PC-3 (cell line): ENCODE data around the gene IMPDH1. TPM values are rescaled to one million over a fixed set of nuclear protein-coding genes. Genes with fewer than 3 reads are reported as not detected.

Experiments used
- ATAC-seq: fragments of 200-7000 bp; cut with Tn5 transposase; 2 replicates; pipeline ENCODE4 v1.9.1; 2020; ENCODE audit warnings: mild to moderate bottlenecking, moderate library complexity
- BruUV-seq: library from RNA; stranded (reverse); fragments of 400-500 nt; replicated peaks from 2 replicates; lab custom pipeline; 2021; lab: Mats Ljungman, UMichigan
- CTCF ChIA-PET: fragments of 300-600 bp; sonication (Branson Sonifier 250); formaldehyde crosslinking; loops from one replicate; lab custom pipeline; 2022; ENCODE audit warnings: antibody characterized with exemption; lab: Charles Lee
- POLR2A ChIA-PET: fragments of 300-600 bp; sonication (Branson Sonifier 250); formaldehyde crosslinking; loops from one replicate; lab custom pipeline; 2022; ENCODE audit warnings: antibody characterized with exemption; ENCODE audit not compliant: unreplicated experiment; lab: Charles Lee
- DNase-seq: peaks from one replicate; pipeline ENCODE4 v3.0.0-alpha.2; 2015
- H2AFZ ChIP-seq: fragments of 300-600 bp; sonication (generic); 2 replicates; pipeline ENCODE4 v1.6.0; 2016; ENCODE audit warnings: antibody characterized with exemption, low read length
- H3F3A ChIP-seq: fragments of 300-600 bp; sonication (generic); one replicate; pipeline ENCODE4 v1.6.0; 2017; ENCODE audit warnings: antibody characterized with exemption, low read length, control low read depth, mild to moderate bottlenecking; ENCODE audit not compliant: unreplicated experiment
- H3K27ac ChIP-seq: fragments of 300-600 bp; sonication (generic); 2 replicates; pipeline ENCODE4 v1.5.1; 2016; ENCODE audit warnings: mild to moderate bottlenecking, low read length
- H3K27me3 ChIP-seq: fragments of 300-600 bp; sonication (generic); 2 replicates; pipeline ENCODE4 v1.6.1; 2016; ENCODE audit warnings: low read length, mixed read lengths
- H3K36me3 ChIP-seq: fragments of 300-600 bp; sonication (generic); 2 replicates; pipeline ENCODE4 v1.6.1; 2016; ENCODE audit warnings: low read depth, mixed run types, low read length, mixed read lengths
- H3K4me1 ChIP-seq: fragments of 300-600 bp; sonication (generic); 2 replicates; pipeline ENCODE4 v1.5.1; 2016; ENCODE audit warnings: low read length; ENCODE audit not compliant: insufficient read depth
- H3K4me2 ChIP-seq: fragments of 300-600 bp; sonication (generic); 2 replicates; pipeline ENCODE4 v1.6.0; 2016; ENCODE audit warnings: low read length
- H3K4me3 ChIP-seq: fragments of 300-600 bp; sonication (generic); 2 replicates; pipeline ENCODE4 v1.5.1; 2016; ENCODE audit warnings: mild to moderate bottlenecking, low read length, mixed read lengths
- H3K79me2 ChIP-seq: fragments of 300-600 bp; sonication (generic); 2 replicates; pipeline ENCODE4 v1.6.1; 2017; ENCODE audit warnings: low read length, mixed read lengths
- H3K9ac ChIP-seq: fragments of 300-600 bp; sonication (generic); 2 replicates; pipeline ENCODE4 v1.6.0; 2016; ENCODE audit warnings: mild to moderate bottlenecking, low read length
- H3K9me2 ChIP-seq: fragments of 300-600 bp; sonication (generic); replicated peaks from 2 replicates; pipeline ENCODE4 v1.6.1; 2016; ENCODE audit warnings: mixed run types, low read length, mixed read lengths
- H3K9me3 ChIP-seq: fragments of 300-600 bp; sonication (generic); 2 replicates; pipeline ENCODE4 v1.6.1; 2016; ENCODE audit warnings: low read length, mixed read lengths
- H4K20me1 ChIP-seq: fragments of 300-600 bp; sonication (generic); 2 replicates; pipeline ENCODE4 v1.6.1; 2016; ENCODE audit warnings: low read length, mixed read lengths
- EZH2 ChIP-seq: fragments of 300-600 bp; sonication (generic); IDR thresholded peaks from one replicate; pipeline ENCODE4 v1.6.1; 2017; ENCODE audit warnings: antibody characterized with exemption, mild to moderate bottlenecking, low read length; ENCODE audit not compliant: unreplicated experiment
- EZH2phosphoT487 ChIP-seq: fragments of 300-600 bp; sonication (generic); IDR thresholded peaks from 2 replicates; pipeline ENCODE4 v1.6.1; 2018; ENCODE audit warnings: mild to moderate bottlenecking, antibody characterized with exemption, low read length, borderline replicate concordance
- intact Hi-C: fragments of 100-400 bp; cut with micrococcal nuclease; formaldehyde crosslinking; loops from 2 replicates; pipeline ENCODE4 v1.9.0; 2023
- total RNA-seq: library from RNA; depleted of rRNA; stranded (reverse); fragments of >200 nt; gene quantifications from 2 replicates; pipeline ENCODE4 v1.2.3, GENCODE V29; 2014
- TF ChIP-seq, protein P1 (sequence below): fragments of 300-600 bp; sonication (generic); conservative IDR thresholded peaks from 2 replicates; pipeline ENCODE4 v1.5.1; 2017; ENCODE audit warnings: antibody characterized with exemption, low read depth, mild to moderate bottlenecking, low read length

The IMPDH1 gene
- total RNA-seq, 1 experiment from 2014 or later = 128 TPM

DNA sequence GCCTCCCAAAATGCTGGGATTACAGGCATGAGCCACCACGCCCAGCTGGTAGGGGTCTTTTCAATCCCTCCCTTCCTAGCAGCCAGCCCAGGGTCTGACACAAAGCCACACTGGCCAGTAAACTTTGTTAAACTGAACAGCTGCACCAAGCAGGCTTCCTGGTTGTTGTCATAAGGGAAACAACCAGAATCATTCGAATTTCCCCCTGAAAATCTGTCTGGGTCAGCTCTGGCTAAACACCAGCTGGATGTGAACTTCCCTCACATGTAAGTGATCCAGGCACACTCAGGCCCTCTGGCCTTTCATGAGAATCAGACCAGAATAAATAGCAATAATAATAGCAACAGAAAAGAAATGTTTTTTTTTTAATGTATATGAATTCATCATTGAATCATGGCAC, 7.4 kb downstream of the IMPDH1 start:
- Histone ChIP-seq H3K79me2 (peaks cover 31% of the 10 kb centered on the region), H3K4me1 (peaks cover 12% of the 10 kb centered on the region), H3K36me3 (peaks cover 35% of the 10 kb centered on the region), H2AFZ (no peak overlapping the region), H3K4me2 (no peak overlapping the region), H3F3A (no peaks in the 10 kb centered on the region), H3K9ac (no peak overlapping the region), H4K20me1 (peaks cover 10% of the 10 kb centered on the region; the same call in 1 of the 2 replicates), H3K9me2 (no peaks in the 10 kb centered on the region), H3K27ac (no peak overlapping the region), H3K9me3 (no peaks in the 10 kb centered on the region), H3K4me3 (no peak overlapping the region), H3K27me3 (no peaks in the 10 kb centered on the region)
- no peak for ATAC-seq
- BruUV-seq = no TSS peak
- DNase-seq = no peak
- TF ChIP-seq EZH2phosphoT487 (no peak), EZH2 (no peak)
- POLR2A ChIA-PET = no interaction called here
- CTCF ChIA-PET = no interaction called here
- intact Hi-C loops = no loop called here

DNA sequence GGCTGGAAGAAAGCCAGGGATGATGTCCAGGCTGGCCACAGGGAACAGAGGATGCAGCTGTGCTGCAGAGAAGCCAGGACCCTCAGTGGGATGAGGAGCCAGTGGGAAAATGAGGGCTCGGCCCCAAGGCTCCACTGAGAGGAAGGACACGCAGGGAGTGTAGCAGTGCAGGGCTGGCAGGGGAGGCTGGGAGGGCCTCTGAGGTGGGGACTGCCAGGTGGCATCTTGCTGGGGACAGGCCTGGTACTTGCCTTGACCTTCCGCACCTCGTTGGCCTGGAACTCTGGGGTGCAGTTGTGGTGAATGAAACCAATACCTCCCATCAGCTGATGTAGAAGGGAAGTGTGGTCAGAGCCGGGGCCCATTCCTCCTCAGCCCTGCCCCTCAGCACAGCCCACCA, 9.2 kb downstream of the IMPDH1 start:
- Histone ChIP-seq H3F3A (no peaks in the 10 kb centered on the region), H3K27ac (no peak overlapping the region), H3K4me1 (peaks cover 12% of the 10 kb centered on the region), H3K4me2 (no peak overlapping the region), H3K36me3 (peaks cover 42% of the 10 kb centered on the region), H3K4me3 (no peak overlapping the region), H3K9me3 (no peaks in the 10 kb centered on the region), H3K9me2 (no peaks in the 10 kb centered on the region), H2AFZ (no peak overlapping the region), H3K9ac (no peak overlapping the region), H3K27me3 (no peaks in the 10 kb centered on the region), H3K79me2 (peaks cover 30% of the 10 kb centered on the region), H4K20me1 (peaks cover 10% of the 10 kb centered on the region; the same call in 1 of the 2 replicates)
- CTCF ChIA-PET = interaction anchor here (1.2 to 1.3 kb wide), 2 partner anchors 25 to 26 kb away, joined by 3 to 8 read pairs; no protein-coding TSS in a partner anchor
- DNase-seq (no peak), ATAC-seq (no peak)
- POLR2A ChIA-PET = no interaction called here
- TF ChIP-seq, protein P1, sequence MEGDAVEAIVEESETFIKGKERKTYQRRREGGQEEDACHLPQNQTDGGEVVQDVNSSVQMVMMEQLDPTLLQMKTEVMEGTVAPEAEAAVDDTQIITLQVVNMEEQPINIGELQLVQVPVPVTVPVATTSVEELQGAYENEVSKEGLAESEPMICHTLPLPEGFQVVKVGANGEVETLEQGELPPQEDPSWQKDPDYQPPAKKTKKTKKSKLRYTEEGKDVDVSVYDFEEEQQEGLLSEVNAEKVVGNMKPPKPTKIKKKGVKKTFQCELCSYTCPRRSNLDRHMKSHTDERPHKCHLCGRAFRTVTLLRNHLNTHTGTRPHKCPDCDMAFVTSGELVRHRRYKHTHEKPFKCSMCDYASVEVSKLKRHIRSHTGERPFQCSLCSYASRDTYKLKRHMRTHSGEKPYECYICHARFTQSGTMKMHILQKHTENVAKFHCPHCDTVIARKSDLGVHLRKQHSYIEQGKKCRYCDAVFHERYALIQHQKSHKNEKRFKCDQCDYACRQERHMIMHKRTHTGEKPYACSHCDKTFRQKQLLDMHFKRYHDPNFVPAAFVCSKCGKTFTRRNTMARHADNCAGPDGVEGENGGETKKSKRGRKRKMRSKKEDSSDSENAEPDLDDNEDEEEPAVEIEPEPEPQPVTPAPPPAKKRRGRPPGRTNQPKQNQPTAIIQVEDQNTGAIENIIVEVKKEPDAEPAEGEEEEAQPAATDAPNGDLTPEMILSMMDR = no peak
- TF ChIP-seq EZH2phosphoT487 = no peak
- TF ChIP-seq EZH2 = no peak
- no TSS peak for BruUV-seq
- intact Hi-C loops = no loop called here

DNA sequence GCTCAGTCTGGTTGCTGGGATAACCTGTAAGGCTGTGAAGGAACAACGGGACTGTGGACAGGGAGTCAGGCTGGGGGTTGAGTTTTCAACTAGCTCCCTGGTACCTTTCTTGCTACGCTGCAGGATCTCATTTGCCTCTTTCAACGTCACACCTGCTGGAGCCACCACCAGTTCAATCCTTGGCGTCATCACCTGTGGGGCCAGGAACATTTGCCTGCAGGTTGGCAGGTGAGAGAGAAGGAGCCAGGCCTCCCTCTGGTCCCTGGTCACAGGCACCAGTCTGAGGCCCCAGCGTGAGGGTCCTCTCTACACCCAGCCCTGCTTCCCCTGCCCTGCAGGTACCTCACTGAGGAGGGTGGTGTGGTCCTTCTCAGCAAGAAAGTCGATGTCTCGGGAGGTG, 9.8 kb downstream of the IMPDH1 start:
- Histone ChIP-seq H3K9ac (no peak overlapping the region), H4K20me1 (peaks cover 10% of the 10 kb centered on the region; the same call in 1 of the 2 replicates), H3K4me2 (no peak overlapping the region), H3K9me3 (no peaks in the 10 kb centered on the region), H3K79me2 (peaks cover 25% of the 10 kb centered on the region), H3F3A (no peaks in the 10 kb centered on the region), H2AFZ (no peak overlapping the region), H3K27me3 (no peaks in the 10 kb centered on the region), H3K27ac (no peak overlapping the region), H3K36me3 (peaks cover 48% of the 10 kb centered on the region), H3K4me1 (peaks cover 12% of the 10 kb centered on the region), H3K4me3 (no peak overlapping the region), H3K9me2 (no peaks in the 10 kb centered on the region)
- ATAC-seq (no peak), DNase-seq (no peak)
- no peak for TF ChIP-seq EZH2phosphoT487
- TF ChIP-seq, protein P1 = no peak
- no peak for TF ChIP-seq EZH2
- CTCF ChIA-PET = interaction anchor here (0.6 to 1.3 kb wide), 3 partner anchors 26 to 53 kb away, joined by 3 to 8 read pairs (median 4); no protein-coding TSS in a partner anchor
- POLR2A ChIA-PET = no interaction called here
- BruUV-seq = no TSS peak
- intact Hi-C loops = no loop called here
